Keratinocyte (primary cell): ENCODE measurements around the gene ZNF428.

Source experiments
- EZH2 ChIP-seq: IDR thresholded peaks from one replicate; pipeline ENCODE4 v1.6.1; 2012; ENCODE audit warnings: inconsistent platforms, mild to moderate bottlenecking, low read length, moderate library complexity
- TF ChIP-seq, protein P1 (sequence below), 3 experiments: IDR thresholded peaks in 1 of 3; conservative IDR thresholded peaks in 1 of 3; optimal IDR thresholded peaks in 1 of 3; 2 replicates in 2 of 3; 3 replicates in 1 of 3; pipeline versions ENCODE3 to v1.5.1; 2011; ENCODE audit warnings: low read length in 3 of 3, mild to moderate bottlenecking in 3 of 3, moderate library complexity in 2 of 3, control low read depth in 1 of 3, inconsistent platforms in 1 of 3; ENCODE audit not compliant: insufficient read depth in 2 of 3; ENCODE audit errors: extremely low read depth in 1 of 3

DNA sequence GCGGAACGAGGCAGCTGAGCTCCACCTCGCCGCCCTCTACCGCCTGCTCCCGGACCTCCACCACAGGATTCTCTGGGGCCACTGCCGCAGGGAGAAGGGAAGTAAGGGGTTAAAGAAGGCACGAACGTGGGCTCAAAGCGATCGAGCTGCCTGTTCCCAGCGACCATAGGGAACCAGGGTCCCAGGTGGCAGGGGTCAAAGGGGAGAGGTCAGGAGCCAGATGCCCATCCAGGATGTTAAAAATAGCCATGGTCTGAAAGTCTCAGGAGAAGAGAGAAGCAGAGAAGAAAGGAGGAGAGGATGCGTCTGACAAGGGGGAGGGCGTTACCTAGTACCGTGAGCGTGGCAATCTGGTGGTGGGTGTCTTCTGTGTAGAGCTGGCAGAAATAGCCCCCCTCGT lies 7.4 kb upstream of the ZNF428 start:
- TF ChIP-seq, protein P1, sequence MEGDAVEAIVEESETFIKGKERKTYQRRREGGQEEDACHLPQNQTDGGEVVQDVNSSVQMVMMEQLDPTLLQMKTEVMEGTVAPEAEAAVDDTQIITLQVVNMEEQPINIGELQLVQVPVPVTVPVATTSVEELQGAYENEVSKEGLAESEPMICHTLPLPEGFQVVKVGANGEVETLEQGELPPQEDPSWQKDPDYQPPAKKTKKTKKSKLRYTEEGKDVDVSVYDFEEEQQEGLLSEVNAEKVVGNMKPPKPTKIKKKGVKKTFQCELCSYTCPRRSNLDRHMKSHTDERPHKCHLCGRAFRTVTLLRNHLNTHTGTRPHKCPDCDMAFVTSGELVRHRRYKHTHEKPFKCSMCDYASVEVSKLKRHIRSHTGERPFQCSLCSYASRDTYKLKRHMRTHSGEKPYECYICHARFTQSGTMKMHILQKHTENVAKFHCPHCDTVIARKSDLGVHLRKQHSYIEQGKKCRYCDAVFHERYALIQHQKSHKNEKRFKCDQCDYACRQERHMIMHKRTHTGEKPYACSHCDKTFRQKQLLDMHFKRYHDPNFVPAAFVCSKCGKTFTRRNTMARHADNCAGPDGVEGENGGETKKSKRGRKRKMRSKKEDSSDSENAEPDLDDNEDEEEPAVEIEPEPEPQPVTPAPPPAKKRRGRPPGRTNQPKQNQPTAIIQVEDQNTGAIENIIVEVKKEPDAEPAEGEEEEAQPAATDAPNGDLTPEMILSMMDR (optimal IDR thresholded peaks at IDR 0.05 in 1 of 3, IDR thresholded peaks at IDR 0.05 in 1 of 3, conservative IDR thresholded peaks at IDR 0.05 in 1 of 3; ENCODE audit: extremely low read depth in 1 of 3, insufficient read depth in 2 of 3, low read length in 3 of 3) = no peak
- TF ChIP-seq EZH2 = no peak
